GM18909 (cell line): ENCODE results near the gene ADGRB3.
"Not testable (repeated sequence)": the region's sequence is repeated elsewhere in the genome, so short reads cannot be mapped to it uniquely, and the experiment has no call there.

Source experiments
- ATAC-seq: cut with Tn5 transposase; IDR thresholded peaks from one replicate; pipeline ENCODE4 v1.9.1; 2021; ENCODE audit warnings: mild to moderate bottlenecking; ENCODE audit not compliant: unreplicated experiment, poor library complexity

ADGRB3 gene

DNA sequence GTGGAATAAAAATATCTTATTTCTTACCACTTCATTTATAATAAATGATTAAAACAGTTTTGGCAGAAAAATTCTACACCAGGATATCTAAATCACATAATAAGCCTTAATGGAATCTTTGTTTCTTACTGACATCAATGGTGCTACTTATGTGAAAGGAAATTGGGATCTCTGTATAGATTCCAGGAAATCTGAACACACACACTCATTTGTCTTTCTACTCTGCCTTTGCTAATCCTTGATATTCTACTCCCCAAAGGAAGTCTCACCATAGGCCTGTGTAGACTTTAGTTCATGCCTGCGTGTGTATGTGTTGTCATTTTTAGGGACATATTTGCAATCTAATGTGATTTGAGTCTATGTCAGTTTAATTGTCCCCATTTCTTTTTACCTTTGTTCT, 7.9 kb downstream of the ADGRB3 start:
- ATAC-seq: no peak

- no peak for ATAC-seq
Measured at GRCh38 chr6:68649669-68650068, 14.6 kb downstream of the ADGRB3 start.

DNA sequence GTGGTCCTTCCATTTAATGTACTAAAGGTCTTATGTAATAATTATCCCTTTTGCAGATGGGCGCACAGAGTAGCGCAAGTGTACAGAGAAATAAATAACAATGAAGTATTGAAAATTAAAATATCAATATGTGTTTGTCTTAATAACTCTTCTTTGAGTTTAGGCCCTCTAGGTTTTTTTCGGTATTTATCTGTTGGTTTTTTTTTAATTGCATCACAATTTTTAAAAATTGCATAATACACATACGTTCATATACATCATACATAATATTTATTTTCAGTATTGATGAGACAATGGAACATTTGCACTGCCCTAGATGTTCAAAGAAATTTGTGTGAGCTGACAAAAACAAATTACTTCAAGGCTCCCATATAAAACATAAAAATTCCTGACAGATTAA, 15.1 kb downstream of the ADGRB3 start:
- no peak for ATAC-seq

- no peak for ATAC-seq
Measured at GRCh38 chr6:68651011-68651985, 16.2 kb downstream of the ADGRB3 start.

DNA sequence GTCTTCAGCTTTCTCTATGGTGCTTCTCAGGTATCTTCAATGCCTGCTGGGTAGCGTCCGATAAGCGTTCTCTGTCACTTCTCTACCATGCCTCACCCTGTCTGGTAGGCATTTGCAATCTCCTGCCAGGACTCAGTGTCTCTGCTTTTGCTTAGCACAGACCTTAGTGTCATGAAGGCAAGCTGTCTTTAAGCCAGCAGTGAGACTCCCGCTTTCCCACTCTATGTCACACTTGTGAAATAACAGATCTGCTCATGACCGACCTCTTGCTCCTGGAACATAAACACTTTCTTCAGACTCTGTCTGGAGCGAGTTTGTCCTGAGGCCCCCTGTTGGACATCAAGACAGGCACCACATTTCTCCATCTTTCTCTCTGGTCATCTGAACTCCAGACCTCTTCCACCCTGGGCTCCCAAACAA, 17.0 kb downstream of the ADGRB3 start:
- no peak for ATAC-seq

GRCh38 chr6:68653074-68653705, 18.1 kb downstream of the ADGRB3 start:
- ATAC-seq: no peak

DNA sequence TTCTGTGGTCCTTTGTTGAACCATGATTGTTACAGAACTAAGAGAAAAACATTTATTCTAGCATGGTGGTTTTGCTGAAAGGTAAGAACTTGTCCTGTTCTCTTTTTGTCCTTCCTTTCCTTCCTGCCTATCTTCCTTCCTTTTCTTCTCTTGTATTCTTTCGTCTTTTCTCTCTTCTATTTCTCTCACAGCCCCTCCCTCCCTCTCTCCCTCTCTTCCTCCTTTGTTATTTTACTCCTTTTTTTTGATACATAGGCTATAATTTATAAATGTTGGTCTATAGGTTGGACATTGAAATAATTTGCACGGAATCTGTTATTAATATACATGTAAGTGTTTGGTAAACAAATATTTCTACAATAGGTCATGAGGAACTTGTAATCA, 18.6 kb downstream of the ADGRB3 start:
- ATAC-seq: no peak

DNA sequence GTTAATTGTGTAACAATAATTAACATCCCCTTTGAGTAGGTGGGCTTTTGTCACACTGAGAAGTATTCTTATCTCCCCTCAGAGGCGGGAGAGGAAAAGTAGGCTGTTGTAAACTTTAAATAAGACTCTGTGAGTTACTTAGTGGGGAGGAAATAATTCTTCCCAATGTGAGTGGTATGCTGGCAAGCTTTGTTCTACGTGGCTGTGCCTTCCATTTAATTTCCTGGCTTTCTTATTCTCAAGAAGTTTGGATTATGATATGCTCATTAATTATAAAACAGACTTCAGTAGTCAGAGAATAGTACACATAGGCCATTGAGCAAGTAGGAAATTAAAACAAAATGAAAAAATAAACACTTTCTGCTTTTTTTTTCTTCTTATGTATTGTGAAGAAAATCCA, 19.1 kb downstream of the ADGRB3 start:
- no peak for ATAC-seq

DNA sequence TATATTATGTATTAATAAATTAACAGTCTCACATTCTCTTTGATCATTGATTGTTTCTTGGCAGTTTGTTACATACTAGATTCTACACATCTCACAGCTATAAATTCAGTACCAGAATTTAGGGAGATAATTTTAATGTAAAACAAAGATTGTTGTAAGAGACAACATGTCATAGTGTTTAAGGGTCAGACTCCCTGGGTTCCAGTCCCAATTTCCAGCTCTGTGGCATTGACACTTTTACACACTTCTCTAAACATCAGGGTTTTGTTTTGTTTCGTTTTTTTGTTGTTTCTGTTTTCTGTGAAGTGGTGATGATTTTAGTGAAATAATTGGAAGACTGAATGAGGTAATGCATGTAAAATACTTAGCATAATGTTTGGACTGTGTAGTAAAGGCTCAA, 19.9 kb downstream of the ADGRB3 start:
- no peak for ATAC-seq

DNA sequence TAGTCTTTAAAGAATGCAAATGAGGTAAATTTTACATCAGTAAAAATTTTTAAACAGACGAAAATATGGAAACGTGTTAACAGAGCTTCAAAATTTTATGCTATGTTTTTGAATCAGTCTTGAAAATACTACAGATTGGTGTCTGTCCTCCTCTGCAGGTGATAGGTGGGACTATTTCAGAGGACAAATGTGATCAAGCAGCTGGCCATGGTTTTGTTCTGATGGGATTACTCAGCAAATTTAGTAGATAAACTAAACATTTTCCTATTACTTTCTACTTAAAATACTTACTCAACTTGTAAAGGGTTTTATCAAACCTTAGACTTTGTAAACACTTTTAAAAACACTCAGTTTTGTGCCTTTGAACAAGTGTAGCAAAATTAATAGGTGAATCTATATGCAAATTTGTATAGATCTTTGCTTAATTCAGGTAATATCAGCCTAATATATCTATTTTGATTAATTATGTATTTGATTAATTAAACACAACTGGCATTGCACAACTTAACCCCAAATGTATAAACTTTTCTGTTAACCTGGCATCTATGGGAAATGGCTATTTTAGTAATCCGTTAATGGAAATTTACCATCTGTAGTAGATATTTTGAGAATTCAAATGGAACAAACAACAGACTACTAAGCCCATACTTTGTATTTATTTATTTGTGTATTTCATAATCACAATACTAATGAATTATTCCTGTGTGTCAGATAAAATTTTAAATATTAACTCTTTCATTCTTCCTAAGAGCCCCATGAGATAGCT, 22.5 kb downstream of the ADGRB3 start:
- ATAC-seq: no peak

GRCh38 chr6:68658338-68658737, 23.3 kb downstream of the ADGRB3 start:
- ATAC-seq: no peak

DNA sequence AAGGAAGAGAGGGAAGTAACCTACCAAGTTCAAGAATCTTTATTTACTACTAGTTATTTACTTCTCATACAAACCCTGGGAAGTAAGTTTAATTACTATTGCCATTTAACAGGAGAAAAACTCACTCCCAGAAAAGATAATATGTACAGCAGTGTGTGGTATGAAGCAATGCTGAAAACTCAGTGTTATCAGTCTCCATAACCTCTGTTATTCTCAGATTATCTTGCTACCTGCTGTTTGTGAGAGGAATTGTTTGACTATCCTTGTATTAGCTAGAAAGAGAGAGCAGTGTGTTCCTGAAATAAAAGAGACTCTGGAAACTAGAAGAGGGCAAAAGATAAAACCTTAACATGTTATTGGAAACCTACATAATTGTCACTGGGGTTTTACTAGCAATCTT, 38.2 kb downstream of the ADGRB3 start:
- no peak for ATAC-seq

DNA sequence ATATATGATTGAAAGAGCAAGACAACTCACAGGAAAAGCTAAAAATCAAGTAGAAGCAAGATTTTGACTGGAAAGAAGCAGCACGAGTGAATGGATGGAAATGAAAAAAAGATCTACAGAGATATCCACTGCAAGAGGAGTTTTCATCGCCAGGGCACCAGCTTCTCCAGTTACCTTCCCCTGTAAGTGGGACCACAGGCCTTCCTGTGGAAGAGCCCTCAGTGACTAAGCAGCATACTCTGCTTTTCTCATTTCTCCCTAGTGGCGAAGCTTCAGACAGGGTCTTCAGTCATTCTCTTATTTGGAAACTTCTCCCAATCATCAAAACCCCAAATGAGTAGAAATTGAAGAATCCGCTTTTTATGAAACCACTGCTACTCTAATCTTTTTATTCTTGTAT, 40.5 kb downstream of the ADGRB3 start:
- ATAC-seq: no peak

DNA sequence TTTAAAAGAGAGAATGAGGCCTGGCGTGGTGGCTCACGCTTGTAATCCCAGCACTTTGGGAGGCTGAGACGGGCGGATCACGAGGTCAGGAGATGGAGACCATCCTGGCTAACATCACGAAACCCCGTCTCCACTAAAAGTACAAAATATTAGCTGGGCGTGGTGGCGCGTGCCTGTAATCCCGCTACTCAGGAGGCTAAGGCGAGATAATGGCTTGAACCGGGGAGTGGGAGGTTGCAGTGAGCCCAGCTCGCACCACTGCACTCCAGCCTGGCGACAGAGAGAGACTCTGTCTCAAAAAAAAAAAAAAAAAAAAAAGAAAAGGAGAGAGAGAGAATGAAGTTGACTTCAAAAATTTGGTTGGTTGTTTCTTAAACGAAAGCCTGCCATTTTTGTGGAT, 41.0 kb downstream of the ADGRB3 start:
- ATAC-seq: not testable (repeated sequence)

GRCh38 chr6:68677058-68677457, 42.0 kb downstream of the ADGRB3 start:
- no peak for ATAC-seq

DNA sequence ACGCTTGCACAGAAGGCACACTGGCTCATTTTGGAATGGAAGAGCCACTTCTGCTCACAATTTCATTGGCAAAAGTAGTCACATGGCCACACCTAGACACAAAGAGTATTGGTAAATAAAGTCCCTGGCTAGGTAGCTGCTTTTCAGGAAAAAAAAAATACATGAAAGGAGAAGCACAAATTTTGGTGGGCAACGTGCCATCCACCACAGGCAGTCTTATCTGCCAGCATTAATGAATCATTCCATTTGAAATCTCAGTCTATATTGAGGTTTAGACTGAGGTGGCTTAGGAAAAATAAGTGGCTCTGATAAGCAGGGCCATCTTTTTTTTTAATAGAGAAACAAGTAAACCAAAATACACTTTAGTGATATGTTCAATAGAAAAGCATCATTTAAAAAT, 44.3 kb downstream of the ADGRB3 start:
- ATAC-seq: no peak

GRCh38 chr6:68680264-68680663, 45.2 kb downstream of the ADGRB3 start:
- no peak for ATAC-seq

DNA sequence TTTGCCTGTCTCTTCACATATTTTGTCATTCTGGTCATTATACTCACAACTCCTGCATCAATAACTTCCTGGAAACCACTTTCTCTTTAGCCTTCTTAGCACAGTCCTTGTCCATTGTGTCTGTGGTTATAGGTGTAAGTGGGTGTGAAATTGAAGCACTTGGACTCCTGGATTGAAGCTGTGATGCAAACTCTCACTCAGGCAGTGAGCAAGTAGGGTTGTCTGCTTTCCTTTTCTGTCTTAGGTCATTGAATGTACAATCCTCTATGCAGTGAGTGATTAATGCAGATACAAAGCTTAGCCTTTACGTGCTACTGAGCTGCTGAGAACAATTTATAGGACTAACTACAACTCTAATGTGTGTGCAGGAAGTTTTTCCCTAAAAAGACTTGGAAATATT, 54.8 kb downstream of the ADGRB3 start:
- ATAC-seq: no peak

GRCh38 chr6:68691120-68691519, 56.0 kb downstream of the ADGRB3 start:
- ATAC-seq: no peak

- no peak for ATAC-seq
Measured at GRCh38 chr6:68693271-68693670, 58.2 kb downstream of the ADGRB3 start.

GRCh38 chr6:68695403-68695802, 60.3 kb downstream of the ADGRB3 start:
- ATAC-seq: no peak
